GM10248 (cell line): ENCODE results near the gene MROH7.

Source experiments
- CTCF ChIA-PET: fragments of 300-600 bp; sonication (Branson Sonifier 250); formaldehyde crosslinking; extraction: SDS; loops from one replicate; lab custom pipeline; 2021; ENCODE audit warnings: antibody characterized with exemption; lab: Yijun Ruan, JAX
- POLR2A ChIA-PET: fragments of 350-650 bp; sonication (Branson Sonifier 250); formaldehyde crosslinking; extraction: SDS; loops from one replicate; lab custom pipeline; 2020; ENCODE audit warnings: antibody characterized with exemption; lab: Yijun Ruan, JAX
- DNase-seq: peaks from one replicate; pipeline ENCODE4 v3.0.0; 2012; ENCODE audit errors: extremely low spot score
- TF ChIP-seq, protein P1 (sequence below): IDR thresholded peaks from 2 replicates; pipeline ENCODE4 v1.5.1; 2012; ENCODE audit warnings: mild to moderate bottlenecking, low read depth; ENCODE audit errors: extremely low read depth, missing control alignments, control extremely low read depth

The MROH7 gene

DNA sequence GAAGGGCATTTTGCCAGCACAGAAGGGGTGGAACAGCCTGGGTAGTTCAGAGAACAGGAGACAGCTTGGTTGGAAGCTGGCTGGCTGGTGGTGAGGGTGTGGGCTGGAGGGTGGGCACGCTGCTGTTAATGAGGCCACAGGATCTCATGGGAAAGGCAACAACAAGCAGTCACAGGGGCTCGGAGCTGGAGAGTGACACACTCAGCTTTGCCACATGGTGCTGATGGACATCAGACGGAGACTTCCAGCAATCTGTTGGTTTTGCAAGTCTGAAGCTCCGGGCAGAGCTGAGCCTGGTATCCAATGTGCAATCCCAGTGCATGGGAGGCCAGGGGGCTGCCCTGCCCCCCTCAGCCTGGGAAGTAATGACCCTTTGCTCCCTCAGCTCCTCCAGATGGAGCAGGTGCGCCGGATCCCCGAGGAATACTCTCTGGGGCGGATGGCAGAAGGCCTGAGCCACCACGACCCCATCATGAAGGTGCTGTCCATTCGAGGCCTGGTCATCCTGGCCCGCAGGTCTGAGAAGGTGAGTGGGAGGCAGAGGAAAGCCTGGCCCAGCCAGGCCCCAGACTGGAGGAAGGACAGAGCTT lies 58.4 kb downstream of the MROH7 start:
- TF ChIP-seq, protein P1, sequence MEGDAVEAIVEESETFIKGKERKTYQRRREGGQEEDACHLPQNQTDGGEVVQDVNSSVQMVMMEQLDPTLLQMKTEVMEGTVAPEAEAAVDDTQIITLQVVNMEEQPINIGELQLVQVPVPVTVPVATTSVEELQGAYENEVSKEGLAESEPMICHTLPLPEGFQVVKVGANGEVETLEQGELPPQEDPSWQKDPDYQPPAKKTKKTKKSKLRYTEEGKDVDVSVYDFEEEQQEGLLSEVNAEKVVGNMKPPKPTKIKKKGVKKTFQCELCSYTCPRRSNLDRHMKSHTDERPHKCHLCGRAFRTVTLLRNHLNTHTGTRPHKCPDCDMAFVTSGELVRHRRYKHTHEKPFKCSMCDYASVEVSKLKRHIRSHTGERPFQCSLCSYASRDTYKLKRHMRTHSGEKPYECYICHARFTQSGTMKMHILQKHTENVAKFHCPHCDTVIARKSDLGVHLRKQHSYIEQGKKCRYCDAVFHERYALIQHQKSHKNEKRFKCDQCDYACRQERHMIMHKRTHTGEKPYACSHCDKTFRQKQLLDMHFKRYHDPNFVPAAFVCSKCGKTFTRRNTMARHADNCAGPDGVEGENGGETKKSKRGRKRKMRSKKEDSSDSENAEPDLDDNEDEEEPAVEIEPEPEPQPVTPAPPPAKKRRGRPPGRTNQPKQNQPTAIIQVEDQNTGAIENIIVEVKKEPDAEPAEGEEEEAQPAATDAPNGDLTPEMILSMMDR = no peak
- ChIA-PET CTCF (interaction anchor here (2.0 kb wide), 1 partner anchor 13 kb away, joined by 4 read pairs; no protein-coding TSS in a partner anchor), POLR2A (no interaction called here)
- no peak for DNase-seq

GRCh38 chr1:54701066-54701465 lies 59.5 kb downstream of the MROH7 start:
- no peak for DNase-seq
- TF ChIP-seq, protein P1 = no peak
- CTCF ChIA-PET = interaction anchor here (0.8 kb wide), 1 partner anchor 100 kb away, joined by 3 read pairs; the partner anchor contains the start of gene TTC22
- POLR2A ChIA-PET = no interaction called here

GRCh38 chr1:54701996-54702395 lies 60.4 kb downstream of the MROH7 start:
- ChIA-PET CTCF (no interaction called here), POLR2A (no interaction called here)
- TF ChIP-seq, protein P1 = no peak
- no peak for DNase-seq

DNA sequence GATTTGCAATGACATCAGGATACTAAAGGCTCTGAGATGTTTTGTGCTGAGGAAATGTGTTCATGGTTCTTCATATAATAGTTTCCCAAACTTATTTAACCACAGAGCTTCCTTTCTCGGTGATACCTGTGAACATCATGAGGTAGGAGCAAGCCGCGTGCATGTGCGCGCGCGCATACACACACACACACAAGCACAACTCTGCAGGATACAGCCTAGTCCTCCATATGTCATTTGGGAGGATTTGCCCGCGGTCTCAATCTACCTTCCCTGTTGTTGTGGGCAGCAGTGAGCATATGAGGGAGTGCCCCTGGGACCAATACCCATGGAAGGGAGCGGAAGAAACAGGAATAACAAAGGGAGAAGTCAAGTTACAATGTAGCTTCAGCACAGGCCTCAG lies 61.9 kb downstream of the MROH7 start:
- ChIA-PET CTCF (no interaction called here), POLR2A (no interaction called here)
- DNase-seq = no peak
- TF ChIP-seq, protein P1 = no peak

DNA sequence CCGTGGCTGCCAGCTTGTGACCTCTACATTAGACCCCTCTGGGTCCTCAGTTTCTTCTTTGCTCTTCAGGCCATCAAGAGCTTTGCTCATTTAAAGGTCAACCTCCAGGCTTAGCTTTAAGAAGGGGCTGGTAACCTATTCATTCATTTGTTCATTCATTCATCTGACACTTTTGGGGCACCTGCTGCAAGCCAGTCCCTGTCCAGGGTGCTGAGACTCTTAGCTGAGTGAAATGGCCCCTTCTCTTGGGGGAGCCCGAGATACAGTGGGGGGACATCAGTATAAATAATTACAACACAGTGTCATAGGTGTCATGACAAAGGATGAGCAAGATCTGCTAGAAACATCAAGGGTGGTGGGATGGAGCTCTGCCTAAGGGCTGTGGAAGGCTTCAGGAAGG lies 63.6 kb downstream of the MROH7 start:
- ChIA-PET CTCF (interaction anchor here (1.1 kb wide), 1 partner anchor 33 kb away, joined by 4 read pairs; no protein-coding TSS in a partner anchor), POLR2A (no interaction called here)
- TF ChIP-seq, protein P1 = no peak
- DNase-seq = no peak

DNA sequence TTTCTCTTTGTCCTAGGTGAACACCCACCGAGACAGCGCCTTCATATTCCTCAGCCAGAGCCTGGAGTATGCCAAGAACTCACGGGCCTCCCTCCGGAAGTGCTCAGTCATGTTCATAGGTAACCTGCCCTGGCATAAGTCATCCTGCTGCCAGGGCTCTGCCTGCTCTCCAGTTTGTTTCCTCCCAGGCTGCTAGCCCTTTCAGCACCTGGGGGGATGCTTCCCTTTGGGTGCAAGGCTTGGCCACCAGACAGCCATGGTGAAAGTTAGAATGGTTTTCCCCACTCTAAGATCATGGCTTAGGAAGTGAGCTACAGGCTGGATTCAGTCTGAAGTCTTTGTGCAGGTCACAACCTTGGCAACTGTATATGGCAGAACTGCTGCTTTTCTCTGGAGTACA lies 64.8 kb downstream of the MROH7 start:
- TF ChIP-seq, protein P1 = no peak
- ChIA-PET CTCF (interaction anchor here (1.2 kb wide), 1 partner anchor 239 kb away, joined by 3 read pairs; no protein-coding TSS in a partner anchor), POLR2A (no interaction called here)
- DNase-seq = no peak
